Measurements from ENCODE around the gene COMT. TPM values are rescaled to one million over a fixed set of nuclear protein-coding genes. Genes with fewer than 3 reads are reported as not detected.

COMT gene
- total and polyA plus RNA-seq, 9 of the 15 experiments (the other 6 are each of a cell fraction or from before 2014, with no cell fraction given), result 12.5 to 351 (median 155) TPM

- Histone ChIP-seq H3K4me2 (ENCODE audit: insufficient read depth, low read length) (no peak overlapping the region), H2AFZ (ENCODE audit: low read depth, low read length) (no peak overlapping the region), H3K36me3 (ENCODE audit: control insufficient read depth, insufficient read depth, low read length) (peaks cover 27% of the 10 kb centered on the region; the same call in 2 of the 3 replicates), H3K9ac (ENCODE audit: insufficient read depth in 1 of 2, low read depth in 2 of 2, low read length in 2 of 2) (no peak overlapping the region), H3K79me2 (ENCODE audit: control insufficient read depth, insufficient read depth, low read length) (peaks cover 28% of the 10 kb centered on the region), H4K20me1 (replicated peaks; ENCODE audit: control insufficient read depth, insufficient read depth, low read length) (peaks cover 2% of the 10 kb centered on the region; the same call in 1 of the 2 replicates), H3K27ac (ENCODE audit: extremely low read depth, low read depth, low read length) (no peak overlapping the region), H3K4me1 (replicated peaks in 1 of 2; ENCODE audit: control insufficient read depth in 2 of 2, insufficient read depth in 2 of 2, low read length in 2 of 2) (peaks cover 17 to 23% of the 10 kb centered on the region in 2 experiments), H3K9me1 (ENCODE audit: control insufficient read depth, insufficient read depth, low read length) (peaks cover 8% of the 10 kb centered on the region), H3K4me3 (no peak overlapping the region), H3K9me3 (replicated peaks; ENCODE audit: control insufficient read depth, insufficient read depth, low read depth, low read length) (peaks cover 19% of the 10 kb centered on the region), H3K27me3 (ENCODE audit: control insufficient read depth in 2 of 2, insufficient read depth in 2 of 2, low read length in 2 of 2) (no peaks in the 10 kb centered on the region; a peak in 1 of 5 replicates)
- FAIRE-seq, result no peak
- in situ Hi-C loops (cut with MboI) (no loop called here), intact Hi-C loops (cut with micrococcal nuclease) (no loop called here)
- no peak for DNase-seq (ENCODE audit: extremely low read depth in 1 of 4, low spot score in 3 of 4)
- ATAC-seq, result no peak
- 95% methylated on average over 16 of the region's 16 CpGs for WGBS (ENCODE audit: insufficient coverage, low coverage, missing lambda C conversion rate)
- no TSS peak for BruUV-seq (replicated peaks)
- TF ChIP-seq BRF2 (IDR thresholded peaks at IDR 0.05; ENCODE audit: borderline replicate concordance, insufficient read depth, insufficient read length) (no peak), PHF21A (IDR thresholded peaks at IDR 0.05; ENCODE audit: borderline replicate concordance, low read depth) (no peak), ZNF75A (CRISPR knock-in tag; IDR thresholded peaks at IDR 0.05) (no peak), SMARCA5 (IDR thresholded peaks at IDR 0.05) (no peak), ZNF398 (CRISPR knock-in tag; IDR thresholded peaks at IDR 0.05) (no peak), MTA3 (IDR thresholded peaks at IDR 0.05; ENCODE audit: borderline replicate concordance) (no peak), ZNF121 (CRISPR knock-in tag; conservative IDR thresholded peaks at IDR 0.05) (no peak)
- POLR2A ChIA-PET, result interaction anchor here (0.5 to 1.2 kb wide), 5 partner anchors 13 to 276 kb away, joined by 3 to 6 read pairs (median 3); no protein-coding TSS in a partner anchor
- CTCF ChIA-PET (ENCODE audit: low intra/inter-chr PET ratio), result no interaction called here
Measured at GRCh38 chr22:19937616-19938473, 3.7 kb upstream of the COMT start.
